Testis (tissue), 3 donors: ENCODE measurements around the gene GABRR2. TPM values are rescaled to one million over a fixed set of nuclear protein-coding genes. Genes with fewer than 3 reads are reported as not detected.

ENCODE experiments used
- DNase-seq: peaks from one replicate; pipeline ENCODE4 v3.0.0-alpha.2; 2019
- H3K27ac ChIP-seq, 2 donors: fragments of 200-600 bp; sonication (generic); one replicate each; pipeline ENCODE4 v1.5.1; 2019
- H3K27me3 ChIP-seq: fragments of 200-600 bp; sonication (generic); one replicate; pipeline ENCODE4 v1.5.1; 2019
- H3K36me3 ChIP-seq: fragments of 200-600 bp; sonication (generic); one replicate; pipeline ENCODE4 v1.5.1; 2017; ENCODE audit warnings: low read depth; ENCODE audit errors: missing control alignments
- H3K4me1 ChIP-seq: fragments of 200-600 bp; sonication (generic); one replicate; pipeline ENCODE4 v1.5.1; 2019
- H3K4me3 ChIP-seq, 2 donors: fragments of 200-600 bp; sonication (generic); one replicate each; pipeline ENCODE4 v1.5.1; 2017 to 2019
- H3K9me3 ChIP-seq: fragments of 200-600 bp; sonication (generic); one replicate; pipeline ENCODE4 v1.5.1; 2017
- CTCF ChIP-seq, 3 experiments: fragments of 450-650 bp in 2 of 3; fragments of 200-600 bp in 1 of 3; sonication (generic) in 1 of 3; IDR thresholded peaks; one replicate each; pipeline ENCODE4 v1.5.1; 2016 to 2019; ENCODE audit warnings: antibody characterized with exemption in 3 of 3, mild to moderate bottlenecking in 2 of 3, moderate library complexity in 1 of 3
- POLR2A ChIP-seq: fragments of 450-650 bp; IDR thresholded peaks from one replicate; pipeline ENCODE4 v1.6.1; 2017; ENCODE audit warnings: antibody characterized with exemption, mild to moderate bottlenecking, moderate library complexity
- WGBS, 2 donors: methylation state at CpG; one replicate each; pipeline ENCODE4 v1.1.5; 2018; 5-methylcytosine and 5-hydroxymethylcytosine counted together
- intact Hi-C: fragments of 100-400 bp; cut with DNase I; formaldehyde crosslinking; loops from one replicate; pipeline ENCODE4 v1.15.1; 2023; ENCODE audit warnings: low total_unique reads
- polyA plus RNA-seq: library from polyadenylated mRNA; stranded (reverse); fragments of 350-450 nt; fragmentation: Illumina TruSeq; extraction: RNeasy Lipid Tissue Mini Kit (QIAGEN cat#74804); gene quantifications from one replicate; pipeline ENCODE4 v1.2.3, GENCODE V29; 2014; ENCODE audit warnings: low read depth, low replicate concordance; ENCODE audit not compliant: insufficient read depth
- total RNA-seq, 2 donors: library from RNA; depleted of rRNA; stranded (reverse); fragments of >200 nt; gene quantifications; one replicate each; pipeline ENCODE4 v1.2.3, GENCODE V29; 2016

The GABRR2 gene
- total and polyA plus RNA-seq, 3 donors from 2014 or later, result 0.62 to 0.79 TPM; not detected in 1

GRCh38 chr6:89222712-89223039 lies 92.4 kb downstream of the GABRR2 start:
- no peak for TF ChIP-seq POLR2A
- TF ChIP-seq CTCF (IDR thresholded peaks at IDR 0.05), result no peak
- H3K27ac ChIP-seq, result no peak overlapping the region
- no peaks in the 10 kb centered on the region for H3K9me3 ChIP-seq
- no peak overlapping the region for H3K4me3 ChIP-seq
- no peaks in the 10 kb centered on the region for H3K4me1 ChIP-seq
- DNase-seq, result no peak
- H3K27me3 ChIP-seq, result no peaks in the 10 kb centered on the region
- H3K36me3 ChIP-seq, result no peaks in the 10 kb centered on the region
- intact Hi-C loops, result no loop called here
- 82 to 84% methylated on average over 4 of the region's 4 CpGs for WGBS, 2 donors

GRCh38 chr6:89221971-89222711 lies 93.0 kb downstream of the GABRR2 start:
- intact Hi-C loops, result no loop called here
- H3K9me3 ChIP-seq, result no peaks in the 10 kb centered on the region
- H3K4me1 ChIP-seq, result no peaks in the 10 kb centered on the region
- no peaks in the 10 kb centered on the region for H3K27me3 ChIP-seq
- no peak overlapping the region for H3K4me3 ChIP-seq
- DNase-seq, result no peak
- H3K36me3 ChIP-seq, result no peaks in the 10 kb centered on the region
- TF ChIP-seq POLR2A (no peak), CTCF (IDR thresholded peaks at IDR 0.05) (no peak)
- WGBS, 2 donors, result 50 to 60% methylated on average over 7 of the region's 7 CpGs
- no peak overlapping the region for H3K27ac ChIP-seq

- Histone ChIP-seq H3K4me3 (no peak overlapping the region), H3K4me1 (no peaks in the 10 kb centered on the region), H3K9me3 (no peaks in the 10 kb centered on the region), H3K27ac (no peak overlapping the region), H3K27me3 (no peaks in the 10 kb centered on the region), H3K36me3 (no peaks in the 10 kb centered on the region)
- no peak for DNase-seq
- intact Hi-C loops, result no loop called here
- TF ChIP-seq CTCF (IDR thresholded peaks at IDR 0.05) (no peak), POLR2A (no peak)
- WGBS, 2 donors, result 88 to 89% methylated on average over 3 of the region's 3 CpGs
Measured at GRCh38 chr6:89221129-89221528, 94.0 kb downstream of the GABRR2 start.

GRCh38 chr6:89217299-89217910 lies 97.7 kb downstream of the GABRR2 start, which contains the start of gene GABRR1:
Gene GABRR1, minus strand, starts transcription at chr6:89217358. Its CDS starts 36 bp downstream, at chr6:89217322.
- Histone ChIP-seq H3K36me3 (no peaks in the 10 kb centered on the region), H3K27me3 (no peaks in the 10 kb centered on the region), H3K9me3 (no peaks in the 10 kb centered on the region), H3K4me1 (no peaks in the 10 kb centered on the region), H3K27ac (no peak within 1 kb of the TSS), H3K4me3 (no peak within 1 kb of the TSS)
- WGBS, 2 donors, result 11 to 14% methylated on average over 10 of the region's 10 CpGs
- DNase-seq, result no peak
- intact Hi-C loops, result no loop called here
- TF ChIP-seq CTCF (IDR thresholded peaks at IDR 0.05) (no peak), POLR2A (no peak)

GRCh38 chr6:89216411-89216810 lies 98.7 kb downstream of the GABRR2 start:
- Histone ChIP-seq H3K9me3 (no peaks in the 10 kb centered on the region), H3K27me3 (no peaks in the 10 kb centered on the region), H3K36me3 (no peaks in the 10 kb centered on the region), H3K4me3 (no peak overlapping the region), H3K27ac (no peak overlapping the region), H3K4me1 (no peaks in the 10 kb centered on the region)
- WGBS, 2 donors, result 88 to 96% methylated on average over 2 to 4 of the region's 4 CpGs
- intact Hi-C loops, result no loop called here
- TF ChIP-seq POLR2A (no peak), CTCF (IDR thresholded peaks at IDR 0.05) (no peak)
- no peak for DNase-seq
